Effector CD8-positive, alpha-beta T cell (primary cell): ENCODE data around the gene DCANP1.

ENCODE experiments used
- DNase-seq: peaks from one replicate; lab custom pipeline; 2025; lab: John Stamatoyannopoulos, UW

Gene DCANP1

GRCh38 chr5:135423146-135423845 lies 23.9 kb downstream of the DCANP1 start:
- no peak for DNase-seq

GRCh38 chr5:135422419-135422818 lies 24.7 kb downstream of the DCANP1 start:
- no peak for DNase-seq

GRCh38 chr5:135417083-135417482 lies 30.1 kb downstream of the DCANP1 start:
- no peak for DNase-seq

- no peak for DNase-seq
These were observed 42.1 kb downstream of the DCANP1 start for GRCh38 chr5:135405082-135405481.

- DNase-seq = no peak
These were observed 45.1 kb downstream of the DCANP1 start for GRCh38 chr5:135402031-135402430.

GRCh38 chr5:135400866-135401265 lies 46.3 kb downstream of the DCANP1 start:
- DNase-seq = no peak

- DNase-seq = no peak
These were observed 47.2 kb downstream of the DCANP1 start for GRCh38 chr5:135399794-135400542.

- DNase-seq = peak; percentile 59
These were observed 48.0 kb downstream of the DCANP1 start, which contains the start of gene MACROH2A1 for GRCh38 chr5:135398855-135399793. MACROH2A1 (minus strand) TSS chr5:135399231; CDS start chr5:135389093, 10,138 bp downstream.

GRCh38 chr5:135398160-135398854 lies 48.8 kb downstream of the DCANP1 start:
- DNase-seq = no peak

GRCh38 chr5:135397084-135397483 lies 50.1 kb downstream of the DCANP1 start:
- no peak for DNase-seq

GRCh38 chr5:135396459-135397055 lies 50.6 kb downstream of the DCANP1 start:
- no peak for DNase-seq

GRCh38 chr5:135395866-135396265 lies 51.3 kb downstream of the DCANP1 start:
- DNase-seq = no peak

GRCh38 chr5:135395451-135395850 lies 51.7 kb downstream of the DCANP1 start:
- no peak for DNase-seq
